Measurements from ENCODE around the gene SEPTIN8. TPM values are rescaled to one million over a fixed set of nuclear protein-coding genes. Genes with fewer than 3 reads are reported as not detected.

SEPTIN8 gene
- total and polyA plus RNA-seq, 2 of the 13 experiments (the other 11 are each of a cell fraction or from before 2014, with no cell fraction given), result 41.4 to 49.9 TPM

- intact Hi-C loops (cut with micrococcal nuclease; ENCODE audit: unreplicated experiment) (no loop called here), in situ Hi-C loops (cut with HindIII; ENCODE audit: extremely low pct_ligation_motif_present, low pct_unique_long_range_greater_than_20kb) (no loop called here)
- Histone ChIP-seq H2AFZ (ENCODE audit: low read length) (no peak overlapping the region), H3K27ac (ENCODE audit: extremely low read length, insufficient read depth, low read length) (no peak overlapping the region), H3K4me3 (replicated peaks in 1 of 3; ENCODE audit: insufficient read depth in 1 of 3, low read depth in 2 of 3, low read length in 3 of 3) (peak overlapping the region in 1 of 3 experiments; percentile 47; a peak in 1 of 6 replicates), H3K9me3 (ENCODE audit: low read length) (no peaks in the 10 kb centered on the region), H3K36me3 (replicated peaks in 1 of 2; ENCODE audit: control insufficient read depth in 1 of 2, insufficient read depth in 2 of 2, low read length in 2 of 2) (no peaks in the 10 kb centered on the region), H3K4me2 (ENCODE audit: low read depth, low read length) (peak overlapping the region; percentile 71; the same call in 1 of the 2 replicates), H3K27me3 (ENCODE audit: control insufficient read depth in 1 of 2, insufficient read depth in 2 of 2, low read length in 2 of 2) (no peaks in the 10 kb centered on the region), H3K4me1 (ENCODE audit: insufficient read depth, low read length) (peaks cover 60% of the 10 kb centered on the region), H3K9ac (ENCODE audit: insufficient read depth, low read depth, low read length) (no peak overlapping the region), H4K20me1 (ENCODE audit: insufficient read depth, low read length) (no peaks in the 10 kb centered on the region), H3K79me2 (ENCODE audit: insufficient read depth, low read length) (no peaks in the 10 kb centered on the region)
- TF ChIP-seq ZHX1 (CRISPR knock-in tag; IDR thresholded peaks at IDR 0.05; ENCODE audit: low read depth), result 0 out of 2 replicates have a peak, but pooled peaks have one; percentile 22
- no peak for TF ChIP-seq ZNF720 (CRISPR knock-in tag; IDR thresholded peaks at IDR 0.05)
- TF ChIP-seq ZBTB33 (CRISPR knock-in tag; IDR thresholded peaks at IDR 0.05), result peak; percentile 68
- ATAC-seq (no peak), FAIRE-seq (no peak), DNase-seq (ENCODE audit: low spot score) (no peak)
- ChIA-PET CTCF (ENCODE audit: low intra/inter-chr PET ratio, low total read pairs) (no interaction called here), POLR2A (interaction anchor here (0.7 kb wide), 3 partner anchors 12 to 99 kb away, joined by 3 to 5 read pairs (median 3); no protein-coding TSS in a partner anchor)
- BruUV-seq (replicated peaks), result no TSS peak
- WGBS (ENCODE audit: low lambda C conversion rate), result 96% methylated on average over 55 of the region's 110 CpGs
Measured at GRCh38 chr5:132813599-132814502, 36.8 kb upstream of the SEPTIN8 start.

Data from HepG2 (cell line).